Nephron (organoid): Measurements from ENCODE around the gene MEI1.

Source experiments
- H3K27ac Mint-ChIP-seq, 3 experiments: 2 replicates each; pipeline ENCODE4 v1.8.0; 2020; ENCODE audit warnings: mixed read lengths in 3 of 3, mild to moderate bottlenecking in 2 of 3, moderate library complexity in 1 of 3
- H3K27me3 Mint-ChIP-seq: 2 replicates; pipeline ENCODE4 v1.8.0; 2021; ENCODE audit warnings: low read depth, mild to moderate bottlenecking, moderate library complexity, mixed read lengths
- H3K36me3 Mint-ChIP-seq: 2 replicates; pipeline ENCODE4 v1.8.0; 2020; ENCODE audit warnings: low read depth, mixed read lengths
- H3K4me1 Mint-ChIP-seq: 2 replicates; pipeline ENCODE4 v1.8.0; 2020; ENCODE audit warnings: mixed read lengths
- H3K4me3 Mint-ChIP-seq, 3 experiments: 2 replicates each; pipeline ENCODE4 v1.8.0; 2020; ENCODE audit warnings: mild to moderate bottlenecking in 3 of 3, mixed read lengths in 3 of 3, moderate library complexity in 2 of 3
- H3K9me3 Mint-ChIP-seq: 2 replicates; pipeline ENCODE4 v1.8.0; 2020; ENCODE audit warnings: mixed read lengths
- TF ChIP-seq, protein P1 (sequence below), 3 experiments: fragments of 200-600 bp; sonication (generic); IDR thresholded peaks; one replicate each; pipeline ENCODE4 v1.5.0; 2021; ENCODE audit warnings: antibody characterized with exemption in 3 of 3; ENCODE audit not compliant: unreplicated experiment in 3 of 3

Gene MEI1

DNA sequence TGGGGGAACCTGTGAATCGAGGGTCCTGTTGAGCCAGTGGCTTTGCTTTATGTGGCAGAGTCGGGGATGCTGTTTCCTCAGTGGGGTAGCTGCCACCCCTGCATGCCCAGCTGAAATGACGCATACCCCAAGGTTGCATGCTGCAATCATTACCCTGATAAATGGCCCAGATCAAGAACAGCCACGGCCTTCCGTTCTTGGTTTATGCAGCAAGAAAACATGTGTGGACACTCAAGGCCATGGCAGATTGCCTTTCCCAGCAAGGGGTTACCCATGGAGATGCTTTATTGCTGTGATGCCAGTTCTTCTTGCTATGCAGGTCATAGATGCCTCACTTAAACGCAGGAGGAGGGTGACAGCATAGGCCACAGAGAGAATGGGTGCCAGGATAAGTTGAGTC, 119.3 kb downstream of the MEI1 start:
- TF ChIP-seq, protein P1, sequence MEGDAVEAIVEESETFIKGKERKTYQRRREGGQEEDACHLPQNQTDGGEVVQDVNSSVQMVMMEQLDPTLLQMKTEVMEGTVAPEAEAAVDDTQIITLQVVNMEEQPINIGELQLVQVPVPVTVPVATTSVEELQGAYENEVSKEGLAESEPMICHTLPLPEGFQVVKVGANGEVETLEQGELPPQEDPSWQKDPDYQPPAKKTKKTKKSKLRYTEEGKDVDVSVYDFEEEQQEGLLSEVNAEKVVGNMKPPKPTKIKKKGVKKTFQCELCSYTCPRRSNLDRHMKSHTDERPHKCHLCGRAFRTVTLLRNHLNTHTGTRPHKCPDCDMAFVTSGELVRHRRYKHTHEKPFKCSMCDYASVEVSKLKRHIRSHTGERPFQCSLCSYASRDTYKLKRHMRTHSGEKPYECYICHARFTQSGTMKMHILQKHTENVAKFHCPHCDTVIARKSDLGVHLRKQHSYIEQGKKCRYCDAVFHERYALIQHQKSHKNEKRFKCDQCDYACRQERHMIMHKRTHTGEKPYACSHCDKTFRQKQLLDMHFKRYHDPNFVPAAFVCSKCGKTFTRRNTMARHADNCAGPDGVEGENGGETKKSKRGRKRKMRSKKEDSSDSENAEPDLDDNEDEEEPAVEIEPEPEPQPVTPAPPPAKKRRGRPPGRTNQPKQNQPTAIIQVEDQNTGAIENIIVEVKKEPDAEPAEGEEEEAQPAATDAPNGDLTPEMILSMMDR (IDR thresholded peaks at IDR 0.05; ENCODE audit: unreplicated experiment in 3 of 3): no peak
- Mint-ChIP-seq H3K4me1 (peaks cover 35% of the 10 kb centered on the region), H3K9me3 (no peaks in the 10 kb centered on the region), H3K4me3 (no peak overlapping the region), H3K27me3 (no peaks in the 10 kb centered on the region), H3K36me3 (peaks cover 22% of the 10 kb centered on the region), H3K27ac (no peak overlapping the region)

DNA sequence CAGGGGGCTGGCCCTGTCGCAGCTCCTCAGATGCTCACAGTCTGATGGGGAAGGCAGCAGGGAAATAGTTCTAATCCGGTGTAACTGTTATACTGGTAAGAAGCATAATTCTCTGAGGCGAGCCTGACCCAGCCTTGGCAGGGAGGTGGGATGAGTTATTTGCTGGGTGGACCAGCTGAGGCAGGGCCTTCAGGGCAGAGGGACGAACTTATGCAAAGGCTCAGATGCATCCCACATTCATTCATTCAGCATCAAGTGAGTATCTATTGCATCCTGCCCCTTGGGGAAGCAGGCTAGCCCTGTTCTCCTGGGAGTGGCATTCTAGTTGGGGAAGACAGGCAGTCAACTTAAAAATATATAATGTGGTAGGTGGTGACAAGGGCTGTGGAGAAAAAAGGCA, 120.0 kb downstream of the MEI1 start:
- no peaks in the 10 kb centered on the region for H3K9me3 Mint-ChIP-seq
- no peaks in the 10 kb centered on the region for H3K27me3 Mint-ChIP-seq
- TF ChIP-seq, protein P1 (IDR thresholded peaks at IDR 0.05; ENCODE audit: unreplicated experiment in 3 of 3): no peak
- H3K4me1 Mint-ChIP-seq: peaks cover 41% of the 10 kb centered on the region
- no peak overlapping the region for H3K4me3 Mint-ChIP-seq
- H3K27ac Mint-ChIP-seq: no peak overlapping the region
- peaks cover 20% of the 10 kb centered on the region for H3K36me3 Mint-ChIP-seq

DNA sequence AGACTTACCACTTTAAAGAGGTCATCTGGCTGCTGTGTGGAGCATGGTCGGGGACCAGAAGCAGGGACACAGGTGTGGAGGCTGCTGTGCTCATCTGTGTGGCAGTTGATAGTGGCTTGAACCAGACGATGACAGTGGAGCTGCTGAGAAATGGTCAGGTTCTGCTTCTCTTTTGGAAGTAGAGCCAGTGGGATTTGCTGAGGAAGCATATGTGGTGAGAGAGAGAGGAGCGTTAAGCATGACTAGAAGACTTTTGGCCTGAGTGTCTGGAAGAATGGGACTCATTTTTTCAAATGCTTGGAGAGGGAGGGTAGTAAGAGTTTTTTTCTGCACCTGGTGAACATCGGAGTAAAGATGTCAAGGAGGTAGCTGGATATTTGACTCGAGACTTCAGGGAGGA, 121.1 kb downstream of the MEI1 start:
- TF ChIP-seq, protein P1 (IDR thresholded peaks at IDR 0.05; ENCODE audit: unreplicated experiment in 3 of 3): no peak
- H3K27ac Mint-ChIP-seq: peak overlapping the region in 1 of 3 experiments; percentile 19
- peaks cover 15% of the 10 kb centered on the region for H3K36me3 Mint-ChIP-seq
- no peaks in the 10 kb centered on the region for H3K9me3 Mint-ChIP-seq
- H3K4me3 Mint-ChIP-seq: no peak overlapping the region
- H3K27me3 Mint-ChIP-seq: no peaks in the 10 kb centered on the region
- peaks cover 53% of the 10 kb centered on the region for H3K4me1 Mint-ChIP-seq

DNA sequence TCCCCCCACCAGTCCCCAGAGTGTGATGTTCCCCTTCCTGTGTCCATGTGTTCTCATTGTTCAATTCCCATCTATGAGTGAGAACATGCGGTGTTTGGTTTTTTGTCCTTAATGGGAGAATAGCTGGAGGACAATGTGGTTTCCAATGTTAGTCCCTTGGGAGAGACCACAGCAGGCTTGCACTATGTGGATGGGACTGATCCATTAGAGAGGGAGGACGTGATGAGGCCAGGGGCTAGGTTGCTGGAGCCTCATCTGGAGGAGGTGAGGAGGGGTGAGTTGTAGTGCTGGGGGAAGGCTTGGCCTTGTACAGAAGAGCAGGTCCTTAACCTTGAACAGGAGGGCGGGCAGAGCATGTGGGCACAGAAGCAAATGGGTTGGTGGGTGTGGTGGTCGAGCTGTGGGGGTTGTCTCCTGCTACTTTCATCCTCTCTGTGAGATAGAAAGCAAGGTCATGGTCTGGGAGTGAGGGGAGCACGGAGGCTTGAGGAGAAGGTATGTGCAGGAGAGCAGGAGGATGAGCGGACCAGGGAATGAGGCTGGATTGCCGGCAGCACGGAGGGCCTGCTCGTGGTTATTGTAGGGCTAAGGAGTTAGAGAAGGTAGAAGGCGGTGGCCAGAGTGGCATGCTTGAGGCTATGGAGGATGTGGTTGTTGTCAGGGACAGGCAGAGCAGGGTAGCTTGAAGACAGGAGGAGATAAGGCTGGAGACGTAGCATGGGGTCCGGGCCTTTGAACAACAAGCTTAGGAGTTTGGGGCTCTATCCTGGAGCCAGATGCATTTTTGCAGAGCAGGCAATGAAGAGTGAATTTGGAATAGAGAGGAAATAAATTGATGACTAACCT, 122.4 kb downstream of the MEI1 start:
- Mint-ChIP-seq H3K27me3 (no peaks in the 10 kb centered on the region), H3K4me3 (no peak overlapping the region), H3K27ac (peak overlapping the region in 1 of 3 experiments; percentile 26), H3K9me3 (no peaks in the 10 kb centered on the region), H3K36me3 (peaks cover 9% of the 10 kb centered on the region), H3K4me1 (peaks cover 53% of the 10 kb centered on the region)
- TF ChIP-seq, protein P1 (IDR thresholded peaks at IDR 0.05; ENCODE audit: unreplicated experiment in 3 of 3): no peak

DNA sequence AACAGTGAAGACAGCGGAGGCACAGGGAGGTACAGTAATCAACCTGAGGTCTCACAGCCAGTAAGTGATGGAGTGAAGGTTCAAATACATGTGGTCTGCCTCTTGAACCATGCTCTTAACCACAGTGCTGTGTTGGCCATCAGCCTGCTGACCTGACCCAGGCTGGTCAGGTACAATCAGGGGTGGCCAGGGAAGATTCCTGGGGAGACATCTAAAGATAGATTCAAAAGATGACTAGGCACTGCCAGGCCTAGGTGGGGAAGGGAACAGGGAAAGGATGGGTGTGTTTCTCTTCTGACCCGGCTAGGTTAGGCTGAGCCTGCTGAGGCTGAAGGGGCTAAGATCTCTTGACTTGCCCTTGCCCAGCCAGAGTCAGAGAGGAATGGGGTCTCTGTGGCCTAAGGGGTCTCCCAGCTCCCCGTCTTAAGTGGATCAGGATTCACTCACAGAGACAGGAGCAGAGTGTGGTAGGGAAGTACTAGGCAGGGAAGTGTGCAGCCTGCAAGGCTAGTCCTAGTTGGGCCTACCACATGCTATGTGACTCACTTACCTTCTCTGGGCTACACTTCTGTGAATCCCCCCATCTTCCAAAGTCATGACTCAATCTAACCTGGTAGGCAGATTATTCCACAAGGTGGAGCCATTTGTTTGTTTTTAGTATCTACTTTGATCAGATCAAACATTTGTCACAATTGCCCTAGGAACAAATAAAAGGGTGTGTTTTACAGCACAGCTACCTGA, 123.2 kb downstream of the MEI1 start:
- H3K36me3 Mint-ChIP-seq: peaks cover 9% of the 10 kb centered on the region

More for the DNA sequence above, 123.2 kb downstream of the MEI1 start:
- TF ChIP-seq, protein P1 (IDR thresholded peaks at IDR 0.05; ENCODE audit: unreplicated experiment in 3 of 3): peak; percentile 43 to 49 (median 46)
- Mint-ChIP-seq H3K27me3 (no peaks in the 10 kb centered on the region), H3K27ac (peak overlapping the region in 1 of 3 experiments; percentile 46), H3K4me3 (no peak overlapping the region), H3K4me1 (peaks cover 57% of the 10 kb centered on the region), H3K9me3 (no peaks in the 10 kb centered on the region)
